Panc1 (cell line): ENCODE results near the gene FAM107B. TPM values are rescaled to one million over a fixed set of nuclear protein-coding genes. Genes with fewer than 3 reads are reported as not detected.
A peak's percentile ranks its signal among the peaks of the same experiment; 100 is the strongest.

Source experiments
- ATAC-seq: fragments of 200-7000 bp; cut with Tn5 transposase; 2 replicates; pipeline ENCODE4 v1.9.1; 2020; ENCODE audit warnings: mild to moderate bottlenecking, moderate library complexity
- BruUV-seq: library from RNA; stranded (reverse); fragments of 400-500 nt; replicated peaks from 2 replicates; lab custom pipeline; 2021; lab: Mats Ljungman, UMichigan
- CTCF ChIA-PET: fragments of 300-600 bp; sonication (Branson Sonifier 250); formaldehyde crosslinking; loops from one replicate; lab custom pipeline; 2022; ENCODE audit warnings: antibody characterized with exemption; lab: Charles Lee
- POLR2A ChIA-PET: fragments of 300-600 bp; sonication (Branson Sonifier 250); formaldehyde crosslinking; loops from one replicate; lab custom pipeline; 2022; ENCODE audit warnings: antibody characterized with exemption; lab: Charles Lee
- DNase-seq: peaks from one replicate; pipeline ENCODE4 v3.0.0-alpha.2; 2010; ENCODE audit warnings: low read depth, low spot score
- H3K27ac ChIP-seq: 2 replicates; pipeline ENCODE4 v1.5.1; 2011; ENCODE audit warnings: mild to moderate bottlenecking, low read length, inconsistent platforms
- H3K27me3 ChIP-seq: fragments of 200-500 bp; sonication (Bioruptor generic); 2 replicates; pipeline ENCODE4 v1.6.0; 2014; ENCODE audit warnings: low read length, inconsistent platforms; ENCODE audit not compliant: control insufficient read depth, insufficient read depth
- H3K36me3 ChIP-seq: fragments of 200-500 bp; sonication (Bioruptor generic); 2 replicates; pipeline ENCODE4 v1.5.1; 2014; ENCODE audit warnings: inconsistent platforms, mild to moderate bottlenecking, low read length, moderate library complexity; ENCODE audit not compliant: control insufficient read depth, insufficient read depth
- H3K4me1 ChIP-seq: 2 replicates; pipeline ENCODE4 v1.5.1; 2011; ENCODE audit warnings: inconsistent platforms, mild to moderate bottlenecking, low read length, moderate library complexity; ENCODE audit not compliant: control insufficient read depth, insufficient read depth
- H3K4me3 ChIP-seq, 2 experiments: 2 replicates each; pipeline ENCODE4 v1.5.1; 2011 to 2012; ENCODE audit warnings: low read depth in 2 of 2, low read length in 2 of 2, mild to moderate bottlenecking in 2 of 2, inconsistent platforms in 1 of 2, moderate library complexity in 1 of 2
- H3K9me3 ChIP-seq: fragments of 200-500 bp; sonication (Bioruptor generic); 2 replicates; pipeline ENCODE4 v1.5.1; 2014; ENCODE audit warnings: low read depth, mild to moderate bottlenecking, inconsistent platforms, low read length, moderate library complexity; ENCODE audit not compliant: control insufficient read depth, insufficient read depth
- CTCF ChIP-seq: fragments of 450-650 bp; IDR thresholded peaks from 2 replicates; pipeline ENCODE4 v1.5.1; 2017; ENCODE audit warnings: mild to moderate bottlenecking
- POLR2AphosphoS5 ChIP-seq: IDR thresholded peaks from 2 replicates; pipeline ENCODE4 v1.6.1; 2012; ENCODE audit warnings: mild to moderate bottlenecking, low read depth, low read length, moderate library complexity
- REST ChIP-seq, 2 experiments: IDR thresholded peaks; 2 replicates each; pipeline ENCODE4 v1.6.1; 2011 to 2012; ENCODE audit warnings: low read depth in 2 of 2, control low read depth in 1 of 2, low read length in 1 of 2, mild to moderate bottlenecking in 1 of 2, moderate library complexity in 1 of 2; ENCODE audit not compliant: insufficient read depth in 1 of 2
- SIN3A ChIP-seq: IDR thresholded peaks from 2 replicates; pipeline ENCODE4 v1.6.1; 2012; ENCODE audit warnings: low read depth, mild to moderate bottlenecking, low read length, moderate library complexity, borderline replicate concordance; ENCODE audit not compliant: insufficient read depth
- TCF7L2 ChIP-seq: IDR thresholded peaks from 2 replicates; pipeline ENCODE4 v1.6.1; 2011; ENCODE audit warnings: mild to moderate bottlenecking, low read depth, low read length, inconsistent platforms
- in situ Hi-C: cut with HindIII; loops from 2 replicates; pipeline ENCODE4 v1.10.0; 2016; ENCODE audit warnings: low sequenced_read_pairs, low pct_unique_long_range_greater_than_20kb
- intact Hi-C: fragments of 100-400 bp; cut with micrococcal nuclease; formaldehyde crosslinking; loops from one replicate; pipeline ENCODE4 v1.10.0; 2022; ENCODE audit not compliant: unreplicated experiment
- total RNA-seq: library from RNA; stranded (reverse); gene quantifications from one replicate; pipeline ENCODE4 v1.2.1, GENCODE V29; 2021; ENCODE audit not compliant: unreplicated experiment

Gene FAM107B
- total RNA-seq, 1 experiment from 2014 or later, result 13.4 TPM

- Histone ChIP-seq H3K27me3 (0 out of 2 replicates have a peak, but pooled peaks cover 4% of the 10 kb centered on the region), H3K36me3 (no peaks in the 10 kb centered on the region; the same call in 1 of the 2 replicates), H3K27ac (no peak overlapping the region; the same call in 1 of the 2 replicates), H3K4me1 (0 out of 2 replicates have a peak, but pooled peaks cover 4% of the 10 kb centered on the region), H3K4me3 (peak overlapping the region; percentile 9 to 79; a peak in 3 of 4 replicates), H3K9me3 (no peaks in the 10 kb centered on the region)
- TF ChIP-seq REST (IDR thresholded peaks at IDR 0.05; ENCODE audit: insufficient read depth in 1 of 2, low read depth in 2 of 2, low read length in 1 of 2), result no peak
- no peak for DNase-seq
- POLR2A ChIA-PET, result no interaction called here
- BruUV-seq, result no TSS peak
- intact Hi-C loops, result no loop called here
- no peak for ATAC-seq
- in situ Hi-C loops, result no loop called here
- CTCF ChIA-PET, result no interaction called here
These were observed 172.6 kb downstream of the FAM107B start for GRCh38 chr10:14601872-14602725.

GRCh38 chr10:14601326-14601725, 173.4 kb downstream of the FAM107B start:
- H3K9me3 ChIP-seq, result no peaks in the 10 kb centered on the region
- no peak for ATAC-seq
- H3K27ac ChIP-seq, result no peak overlapping the region
- no peak for DNase-seq
- no peak overlapping the region for H3K4me3 ChIP-seq
- CTCF ChIA-PET, result no interaction called here
- H3K4me1 ChIP-seq, result 0 out of 2 replicates have a peak, but pooled peaks cover 4% of the 10 kb centered on the region
- BruUV-seq, result no TSS peak
- H3K36me3 ChIP-seq, result no peaks in the 10 kb centered on the region; the same call in 1 of the 2 replicates
- H3K27me3 ChIP-seq, result 0 out of 2 replicates have a peak, but pooled peaks cover 4% of the 10 kb centered on the region
- POLR2A ChIA-PET, result no interaction called here
- TF ChIP-seq REST (IDR thresholded peaks at IDR 0.05; ENCODE audit: insufficient read depth in 1 of 2, low read depth in 2 of 2, low read length in 1 of 2), result no peak
- TF ChIP-seq SIN3A, result no peak
- no peak for TF ChIP-seq POLR2AphosphoS5
- TF ChIP-seq CTCF, result no peak
- TF ChIP-seq TCF7L2, result no peak
- intact Hi-C loops (no loop called here), in situ Hi-C loops (no loop called here)
